Fibroblast of skin of left quadriceps (primary cell): ENCODE data around the gene CYP3A7.
"Not testable (repeated sequence)": the region's sequence is repeated elsewhere in the genome, so short reads cannot be mapped to it uniquely, and the experiment has no call there.

ENCODE experiments used
- DNase-seq, 2 experiments: peaks; one replicate each; pipeline ENCODE4 v3.0.0-alpha.2; 2013; ENCODE audit warnings: low read depth in 2 of 2

CYP3A7 gene

GRCh38 chr7:99668541-99668940 is 66.5 kb downstream of the CYP3A7 start:
- no peak for DNase-seq

GRCh38 chr7:99667179-99667578 is 67.8 kb downstream of the CYP3A7 start:
- no peak for DNase-seq

- no peak for DNase-seq
Observed at GRCh38 chr7:99666013-99666395, 69.0 kb downstream of the CYP3A7 start.

GRCh38 chr7:99665312-99666012 is 69.5 kb downstream of the CYP3A7 start:
- no peak for DNase-seq

GRCh38 chr7:99657879-99658278 is 77.1 kb downstream of the CYP3A7 start:
- DNase-seq, result not testable (repeated sequence)
